ENCODE results near the gene RCAN2. TPM values are rescaled to one million over a fixed set of nuclear protein-coding genes. Genes with fewer than 3 reads are reported as not detected.

The RCAN2 gene
- total and polyA plus RNA-seq, 2 donors (not counting 3 experiments of a cell fraction or from before 2014, with no cell fraction given) = 0.07 to 0.33 TPM

GRCh38 chr6:46504242-46504641, 13.0 kb upstream of the RCAN2 start:
- H3K9ac ChIP-seq (replicated peaks; ENCODE audit: extremely low read depth, insufficient read depth, low read length) = no peak overlapping the region
- ChIA-PET CTCF (no interaction called here), POLR2A (no interaction called here)
- no peaks in the 10 kb centered on the region for H4K20me1 ChIP-seq (replicated peaks; ENCODE audit: control insufficient read depth, extremely low read depth, insufficient read depth, low read length)
- no peaks in the 10 kb centered on the region for H3K4me1 ChIP-seq (ENCODE audit: control insufficient read depth, extremely low read depth, insufficient read depth, low read length)
- intact Hi-C loops (cut with micrococcal nuclease) (no loop called here), dilution Hi-C loops (cut with MboI; ENCODE audit: extremely low pct_ligation_motif_present, low sequenced_read_pairs) (no loop called here)
- H3K4me2 ChIP-seq (ENCODE audit: insufficient read depth, low read length) = no peak overlapping the region
- no peaks in the 10 kb centered on the region for H3K79me2 ChIP-seq (ENCODE audit: control insufficient read depth, insufficient read depth, low read length)
- BruUV-seq (replicated peaks) = no TSS peak
- TF ChIP-seq CTCF (IDR thresholded peaks at IDR 0.05; ENCODE audit: extremely low read depth in 1 of 2, insufficient read depth in 1 of 2, low read depth in 1 of 2, low read length in 2 of 2) (no peak), POLR2A (IDR thresholded peaks at IDR 0.05; ENCODE audit: low read depth, low read length) (no peak), EZH2 (IDR thresholded peaks at IDR 0.05; ENCODE audit: borderline replicate concordance, low read depth, low read length, severe bottlenecking) (no peak), GATA2 (IDR thresholded peaks at IDR 0.05; ENCODE audit: insufficient read depth, insufficient read length, low read depth, low read length) (no peak), MYC (IDR thresholded peaks at IDR 0.05; ENCODE audit: low read depth, low read length) (no peak), POLR2AphosphoS5 (IDR thresholded peaks at IDR 0.05; ENCODE audit: insufficient read depth, low read depth, low read length) (no peak), MAX (IDR thresholded peaks at IDR 0.05; ENCODE audit: insufficient read depth, insufficient read length) (no peak), JUN (IDR thresholded peaks at IDR 0.05; ENCODE audit: borderline replicate concordance, insufficient read depth, insufficient read length, low read depth) (no peak)
- no peaks in the 10 kb centered on the region for H3K36me3 ChIP-seq (ENCODE audit: control insufficient read depth in 2 of 2, extremely low read depth in 1 of 2, insufficient read depth in 2 of 2, low read length in 2 of 2)
- no peak overlapping the region for H2AFZ ChIP-seq (ENCODE audit: low read depth, low read length)
- no peaks in the 10 kb centered on the region for H3K9me1 ChIP-seq (replicated peaks; ENCODE audit: control insufficient read depth, extremely low read depth, insufficient read depth, low read length)
- peaks cover 0 to 2% of the 10 kb centered on the region in 2 experiments for H3K27me3 ChIP-seq (ENCODE audit: control insufficient read depth in 2 of 2, insufficient read depth in 2 of 2, low read length in 2 of 2)
- no peak overlapping the region for H3K27ac ChIP-seq (ENCODE audit: insufficient read depth, low read depth, low read length)
- no peak for FAIRE-seq
- H3K9me3 ChIP-seq (replicated peaks; ENCODE audit: control insufficient read depth, insufficient read depth, low read length) = no peaks in the 10 kb centered on the region
- no peak for DNase-seq (ENCODE audit: low read depth, low spot score)
- H3K4me3 ChIP-seq (replicated peaks in 1 of 3; ENCODE audit: insufficient read depth in 1 of 3, low read depth in 1 of 3, low read length in 3 of 3) = no peak overlapping the region
